ENCODE data around the gene TNFSF12.
A peak's percentile ranks its signal among the peaks of the same experiment; 100 is the strongest.

Gene TNFSF12

DNA sequence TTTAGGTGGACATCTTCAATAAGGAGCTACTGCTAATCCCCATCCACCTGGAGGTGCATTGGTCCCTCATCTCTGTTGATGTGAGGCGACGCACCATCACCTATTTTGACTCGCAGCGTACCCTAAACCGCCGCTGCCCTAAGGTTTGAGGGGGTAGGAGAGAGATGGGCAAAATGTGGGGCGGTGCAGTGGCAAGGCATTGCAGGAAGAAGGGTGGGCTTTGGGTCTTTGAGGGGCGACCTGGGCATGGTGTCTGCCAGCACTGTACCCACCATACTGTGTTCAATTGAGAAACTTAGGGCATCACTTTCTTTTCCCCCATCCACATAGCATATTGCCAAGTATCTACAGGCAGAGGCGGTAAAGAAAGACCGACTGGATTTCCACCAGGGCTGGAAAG, 21.5 kb downstream of the TNFSF12 start:
- DNase-seq, result no peak

GRCh38 chr17:7572338-7572587, 23.4 kb downstream of the TNFSF12 start:
- DNase-seq, result no peak

- DNase-seq, result peak; percentile 99 to 100 (median 100)
Measured at GRCh38 chr17:7572588-7573323, 23.9 kb downstream of the TNFSF12 start.

- peak; percentile 93 to 97 (median 95) for DNase-seq
Measured at GRCh38 chr17:7573324-7574080, 24.6 kb downstream of the TNFSF12 start.

DNA sequence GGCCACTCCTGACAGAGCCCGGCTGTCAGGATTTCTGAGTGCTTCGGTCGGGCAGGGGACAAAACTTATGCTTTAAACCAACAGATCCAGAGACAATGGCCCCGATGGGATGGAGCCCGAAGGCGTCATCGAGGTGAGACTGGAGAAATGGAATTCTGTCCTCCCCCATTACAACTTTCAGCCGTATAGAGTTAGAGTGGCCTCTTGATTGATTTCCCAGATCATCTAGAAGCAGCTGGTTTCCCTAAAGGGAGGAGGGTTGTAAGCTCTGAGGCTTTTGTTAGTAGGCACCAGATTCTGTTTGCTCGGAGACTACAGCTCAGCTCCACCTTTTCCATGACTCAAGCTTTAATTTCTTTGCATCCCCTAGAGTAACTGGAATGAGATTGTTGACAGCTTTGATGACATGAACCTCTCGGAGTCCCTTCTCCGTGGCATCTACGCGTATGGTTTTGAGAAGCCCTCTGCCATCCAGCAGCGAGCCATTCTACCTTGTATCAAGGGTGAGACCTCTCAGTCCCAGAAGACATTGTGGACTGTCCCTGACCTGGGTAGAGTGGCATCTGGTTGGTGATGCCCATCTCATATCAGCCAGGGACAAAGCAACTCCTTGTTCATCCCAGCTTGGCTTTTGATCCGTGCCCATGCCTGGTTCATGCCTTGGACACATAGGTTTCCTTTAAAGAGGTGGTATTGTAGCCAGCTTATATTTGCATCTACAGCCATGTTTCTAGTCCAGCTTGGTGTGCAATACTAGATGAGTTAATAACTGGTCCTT, 25.5 kb downstream of the TNFSF12 start:
- peak in 1 of 4 experiments; percentile 25 for DNase-seq

GRCh38 chr17:7575481-7575883, 26.6 kb downstream of the TNFSF12 start:
- peak in 2 of 4 experiments; percentile 22 to 23 for DNase-seq

- no peak for DNase-seq
Measured at GRCh38 chr17:7575959-7576358, 27.1 kb downstream of the TNFSF12 start.

DNA sequence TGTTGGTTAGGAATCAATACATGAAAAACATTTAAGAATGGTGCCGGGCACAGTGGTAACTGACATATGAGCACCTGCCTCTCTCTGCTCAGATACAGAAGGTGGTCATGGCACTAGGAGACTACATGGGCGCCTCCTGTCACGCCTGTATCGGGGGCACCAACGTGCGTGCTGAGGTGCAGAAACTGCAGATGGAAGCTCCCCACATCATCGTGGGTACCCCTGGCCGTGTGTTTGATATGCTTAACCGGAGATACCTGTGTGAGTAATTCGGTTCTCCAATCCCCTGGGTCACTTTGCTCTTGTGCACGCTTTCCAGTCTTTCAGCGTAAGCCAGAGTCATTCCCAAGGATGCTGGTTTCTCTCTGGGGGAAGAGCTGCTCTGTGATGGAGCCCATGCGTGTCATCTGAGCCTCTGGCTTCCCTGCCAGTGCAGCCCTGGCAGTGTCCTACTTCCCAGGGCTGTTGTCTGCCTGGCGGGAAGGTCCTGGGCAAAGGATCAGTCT, 27.6 kb downstream of the TNFSF12 start:
- DNase-seq, result peak in 2 of 4 experiments; percentile 27

DNA sequence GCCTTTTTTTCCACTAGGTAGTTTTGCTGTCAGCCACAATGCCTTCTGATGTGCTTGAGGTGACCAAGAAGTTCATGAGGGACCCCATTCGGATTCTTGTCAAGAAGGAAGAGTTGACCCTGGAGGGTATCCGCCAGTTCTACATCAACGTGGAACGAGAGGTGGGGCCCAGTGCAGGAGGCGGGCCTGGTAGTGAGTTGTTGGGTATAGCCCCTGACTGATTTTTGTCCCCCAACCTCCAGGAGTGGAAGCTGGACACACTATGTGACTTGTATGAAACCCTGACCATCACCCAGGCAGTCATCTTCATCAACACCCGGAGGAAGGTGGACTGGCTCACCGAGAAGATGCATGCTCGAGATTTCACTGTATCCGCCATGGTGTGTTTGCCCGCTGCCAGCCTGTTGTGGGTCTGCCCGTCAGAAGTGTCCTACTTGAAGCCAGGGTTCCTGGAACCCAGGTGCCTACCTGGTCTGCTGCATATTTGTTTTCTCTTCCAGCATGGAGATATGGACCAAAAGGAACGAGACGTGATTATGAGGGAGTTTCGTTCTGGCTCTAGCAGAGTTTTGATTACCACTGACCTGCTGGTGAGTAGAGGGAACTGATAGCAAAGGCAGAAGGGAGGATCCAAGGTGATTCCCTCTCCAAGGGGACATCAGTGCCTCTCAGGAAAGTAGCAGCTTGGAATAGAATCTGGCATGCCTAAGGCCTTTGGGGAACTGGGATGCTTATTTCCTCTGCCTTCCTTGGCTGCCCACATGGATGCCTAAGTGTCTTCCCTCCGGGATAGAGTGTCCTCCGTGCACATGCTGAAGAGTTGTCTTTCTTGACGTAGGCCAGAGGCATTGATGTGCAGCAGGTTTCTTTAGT, 28.7 kb downstream of the TNFSF12 start:
- peak in 2 of 4 experiments; percentile 15 to 29 for DNase-seq

- peak; percentile 96 to 99 (median 97) for DNase-seq
Measured at GRCh38 chr17:7579001-7579833, 30.4 kb downstream of the TNFSF12 start, which contains the start of gene CD68. CD68 (plus strand) TSS chr17:7579638; CDS start chr17:7579678, 40 bp downstream.

DNA sequence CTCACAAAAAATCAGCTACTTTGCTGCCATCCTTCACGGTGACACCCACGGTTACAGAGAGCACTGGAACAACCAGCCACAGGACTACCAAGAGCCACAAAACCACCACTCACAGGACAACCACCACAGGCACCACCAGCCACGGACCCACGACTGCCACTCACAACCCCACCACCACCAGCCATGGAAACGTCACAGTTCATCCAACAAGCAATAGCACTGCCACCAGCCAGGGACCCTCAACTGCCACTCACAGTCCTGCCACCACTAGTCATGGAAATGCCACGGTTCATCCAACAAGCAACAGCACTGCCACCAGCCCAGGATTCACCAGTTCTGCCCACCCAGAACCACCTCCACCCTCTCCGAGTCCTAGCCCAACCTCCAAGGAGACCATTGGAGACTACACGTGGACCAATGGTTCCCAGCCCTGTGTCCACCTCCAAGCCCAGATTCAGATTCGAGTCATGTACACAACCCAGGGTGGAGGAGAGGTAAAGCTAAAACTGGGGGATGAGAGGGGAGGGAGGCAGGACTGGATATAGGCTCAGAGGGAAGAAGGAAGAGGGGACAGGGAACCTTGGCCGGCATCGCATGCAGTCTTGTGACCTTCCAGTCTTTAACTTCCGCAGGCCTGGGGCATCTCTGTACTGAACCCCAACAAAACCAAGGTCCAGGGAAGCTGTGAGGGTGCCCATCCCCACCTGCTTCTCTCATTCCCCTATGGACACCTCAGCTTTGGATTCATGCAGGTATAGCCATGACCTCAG, 31.2 kb downstream of the TNFSF12 start:
- DNase-seq, result peak; percentile 68 to 80 (median 74)

DNA sequence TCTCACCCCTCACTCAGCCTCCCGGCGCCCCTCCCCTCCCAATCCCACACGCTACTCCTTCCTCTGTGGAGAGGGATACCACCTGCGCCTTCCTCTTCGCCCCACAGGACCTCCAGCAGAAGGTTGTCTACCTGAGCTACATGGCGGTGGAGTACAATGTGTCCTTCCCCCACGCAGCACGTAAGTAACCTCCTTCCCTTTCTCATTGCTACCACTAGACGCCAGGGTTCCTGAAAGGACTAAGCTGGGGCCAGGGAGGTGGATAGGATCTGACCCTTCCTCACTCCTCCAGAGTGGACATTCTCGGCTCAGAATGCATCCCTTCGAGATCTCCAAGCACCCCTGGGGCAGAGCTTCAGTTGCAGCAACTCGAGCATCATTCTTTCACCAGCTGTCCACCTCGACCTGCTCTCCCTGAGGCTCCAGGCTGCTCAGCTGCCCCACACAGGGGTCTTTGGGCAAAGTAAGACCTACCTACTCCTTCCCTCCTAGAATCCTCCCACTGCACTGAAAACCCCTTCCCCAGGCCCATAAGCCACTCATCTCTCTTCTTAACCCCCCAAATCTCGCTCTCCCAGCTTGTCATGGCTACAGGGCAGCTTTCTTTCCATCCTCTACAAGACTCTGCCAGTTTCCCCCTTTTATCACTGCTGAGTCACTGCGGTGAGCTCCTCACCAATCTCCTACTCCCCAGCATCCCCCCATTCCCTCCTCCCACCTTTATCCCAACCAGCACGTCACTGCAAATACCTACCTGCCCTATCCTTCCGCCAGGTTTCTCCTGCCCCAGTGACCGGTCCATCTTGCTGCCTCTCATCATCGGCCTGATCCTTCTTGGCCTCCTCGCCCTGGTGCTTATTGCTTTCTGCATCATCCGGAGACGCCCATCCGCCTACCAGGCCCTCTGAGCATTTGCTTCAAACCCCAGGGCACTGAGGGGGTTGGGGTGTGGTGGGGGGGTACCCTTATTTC, 32.0 kb downstream of the TNFSF12 start:
- DNase-seq, result peak; percentile 46 to 62 (median 56)

- peak in 2 of 4 experiments; percentile 27 to 30 for DNase-seq
Measured at GRCh38 chr17:7582396-7583252, 33.8 kb downstream of the TNFSF12 start.

DNA sequence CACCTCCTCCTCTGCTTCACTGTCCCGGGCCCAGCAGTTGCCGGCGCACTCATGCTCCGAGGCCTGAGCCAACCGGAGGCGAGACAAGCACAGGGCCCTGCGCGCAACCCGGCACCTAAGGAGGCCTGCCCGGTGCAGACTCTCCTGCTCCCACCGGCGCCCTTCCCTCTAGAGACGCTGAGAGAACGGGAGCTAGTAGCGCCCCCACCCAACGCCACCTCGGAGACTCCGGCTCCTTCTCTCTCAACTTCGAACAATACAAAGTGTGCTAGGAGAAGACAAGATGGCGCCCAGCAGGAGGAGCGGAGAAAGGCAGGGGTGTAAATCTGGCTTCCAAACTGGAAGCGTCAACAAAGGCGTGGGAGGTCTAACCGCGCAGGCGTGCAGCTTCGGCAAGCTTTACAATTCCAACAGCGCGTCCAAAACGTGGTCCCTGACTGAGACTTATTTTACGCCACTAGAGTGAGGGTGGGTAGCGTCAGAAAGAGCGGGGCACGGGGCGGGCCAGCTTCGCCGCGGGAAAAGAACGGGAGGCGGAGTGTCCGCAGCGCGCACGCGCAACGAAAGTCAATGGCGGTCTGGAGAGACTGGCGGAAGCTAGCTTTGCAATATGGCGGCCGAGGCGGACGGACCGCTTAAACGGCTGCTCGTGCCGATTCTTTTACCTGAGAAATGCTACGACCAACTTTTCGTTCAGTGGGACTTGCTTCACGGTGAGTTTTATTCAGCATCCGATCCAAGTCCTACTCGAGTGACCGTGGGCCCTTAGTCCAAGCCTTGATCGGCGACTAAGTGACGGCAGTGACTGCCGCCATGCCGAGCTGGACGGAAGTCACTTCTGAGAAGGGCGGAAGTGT, 34.6 kb downstream of the TNFSF12 start, which contains the start of gene MPDU1:
MPDU1 (plus strand) TSS at position 600 of the 857 bp plus-strand sequence; CDS start at position 611, 11 bp downstream.
- DNase-seq, result peak; percentile 98 to 99 (median 98)

DNA sequence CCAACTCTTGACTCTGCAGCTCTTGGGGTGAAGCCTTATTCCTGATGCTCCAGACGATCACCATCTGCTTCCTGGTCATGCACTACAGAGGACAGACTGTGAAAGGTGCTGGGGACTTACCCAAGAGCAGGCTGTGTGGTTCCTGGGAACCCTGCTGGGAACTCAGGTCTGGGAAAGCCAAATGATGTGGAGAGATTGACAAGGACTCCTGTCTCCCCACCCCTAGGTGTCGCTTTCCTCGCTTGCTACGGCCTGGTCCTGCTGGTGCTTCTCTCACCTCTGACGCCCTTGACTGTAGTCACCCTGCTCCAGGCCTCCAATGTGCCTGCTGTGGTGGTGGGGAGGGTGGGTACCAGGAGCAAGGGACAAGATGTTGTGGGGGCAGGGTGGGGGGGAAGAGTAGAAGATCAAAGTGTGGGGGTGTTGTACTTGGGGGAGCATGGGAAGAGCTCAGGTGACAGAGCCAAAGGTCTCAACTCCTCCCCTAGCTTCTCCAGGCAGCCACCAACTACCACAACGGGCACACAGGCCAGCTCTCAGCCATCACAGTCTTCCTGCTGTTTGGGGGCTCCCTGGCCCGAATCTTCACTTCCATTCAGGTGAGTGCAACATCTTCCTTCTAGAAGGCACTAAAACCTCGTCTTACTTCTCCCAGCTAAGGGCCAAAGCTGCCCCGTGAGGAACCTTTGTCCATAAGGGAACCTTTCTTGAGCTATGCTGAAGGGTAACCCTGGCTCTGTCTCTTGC, 38.0 kb downstream of the TNFSF12 start:
- peak in 1 of 4 experiments; percentile 21 for DNase-seq

Measured in suppressor macrophage (primary cell).